ENCODE data around the gene SYT17.

SYT17 gene, protein sequence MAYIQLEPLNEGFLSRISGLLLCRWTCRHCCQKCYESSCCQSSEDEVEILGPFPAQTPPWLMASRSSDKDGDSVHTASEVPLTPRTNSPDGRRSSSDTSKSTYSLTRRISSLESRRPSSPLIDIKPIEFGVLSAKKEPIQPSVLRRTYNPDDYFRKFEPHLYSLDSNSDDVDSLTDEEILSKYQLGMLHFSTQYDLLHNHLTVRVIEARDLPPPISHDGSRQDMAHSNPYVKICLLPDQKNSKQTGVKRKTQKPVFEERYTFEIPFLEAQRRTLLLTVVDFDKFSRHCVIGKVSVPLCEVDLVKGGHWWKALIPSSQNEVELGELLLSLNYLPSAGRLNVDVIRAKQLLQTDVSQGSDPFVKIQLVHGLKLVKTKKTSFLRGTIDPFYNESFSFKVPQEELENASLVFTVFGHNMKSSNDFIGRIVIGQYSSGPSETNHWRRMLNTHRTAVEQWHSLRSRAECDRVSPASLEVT

DNA sequence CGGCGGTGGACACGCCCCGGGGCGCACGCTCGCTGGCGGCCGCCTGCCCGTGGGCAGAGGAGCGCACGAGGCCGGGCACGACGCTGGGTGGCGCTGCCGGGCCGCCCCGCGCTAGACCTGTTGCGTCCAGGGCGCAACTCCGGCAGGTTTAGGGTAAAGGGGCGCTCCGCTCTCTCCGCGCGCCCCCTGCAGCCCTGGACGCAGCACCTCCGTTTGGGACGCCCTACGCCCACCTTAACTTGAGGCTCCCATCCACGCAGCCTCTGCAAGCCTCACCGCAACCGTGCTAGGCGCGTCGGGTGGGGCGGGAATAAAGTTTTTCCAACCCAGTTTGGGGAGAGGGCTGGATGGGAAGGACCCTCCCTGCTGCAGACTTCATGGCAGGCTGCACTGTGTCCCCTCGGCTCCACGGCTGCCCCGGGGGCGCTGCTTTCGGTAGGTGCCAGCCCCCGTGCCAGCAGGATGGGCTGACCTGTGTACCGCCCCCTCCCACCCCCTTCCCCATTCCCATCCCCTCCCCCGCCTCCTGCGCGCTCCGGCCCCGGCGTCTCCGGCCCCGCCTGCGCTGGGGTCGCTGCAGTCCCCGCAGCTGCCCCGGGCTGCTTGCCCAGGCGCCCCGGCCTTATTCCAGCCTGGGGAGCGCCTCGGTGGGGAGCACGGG, at the start of gene SYT17:
Gene SYT17 (plus strand): TSS at position 531 of the 661 bp plus-strand sequence. CDS start 407 bp downstream, outside the sequence.
- Histone ChIP-seq H3K27ac (no peak within 1 kb of the TSS), H3K4me3 (no peak within 1 kb of the TSS), H3K36me3 (no peaks in the 10 kb centered on the region), H3K9me3 (replicated peaks in 1 of 11) (no peaks in the 10 kb centered on the region), H3K4me2 (no peak within 1 kb of the TSS), H3K9ac (no peak within 1 kb of the TSS), H3K4me1 (peaks cover 0 to 10% (median 0%) of the 10 kb centered on the region in 10 experiments; a peak in 6 of 20 replicates), H3K27me3 (peaks cover 4 to 22% (median 9%) of the 10 kb centered on the region in 11 experiments; a peak in 16 of 22 replicates), H4K20me1 (no peaks in the 10 kb centered on the region)
- no peak for TF ChIP-seq Cebpa-rat (IDR thresholded peaks at IDR 0.05)

DNA sequence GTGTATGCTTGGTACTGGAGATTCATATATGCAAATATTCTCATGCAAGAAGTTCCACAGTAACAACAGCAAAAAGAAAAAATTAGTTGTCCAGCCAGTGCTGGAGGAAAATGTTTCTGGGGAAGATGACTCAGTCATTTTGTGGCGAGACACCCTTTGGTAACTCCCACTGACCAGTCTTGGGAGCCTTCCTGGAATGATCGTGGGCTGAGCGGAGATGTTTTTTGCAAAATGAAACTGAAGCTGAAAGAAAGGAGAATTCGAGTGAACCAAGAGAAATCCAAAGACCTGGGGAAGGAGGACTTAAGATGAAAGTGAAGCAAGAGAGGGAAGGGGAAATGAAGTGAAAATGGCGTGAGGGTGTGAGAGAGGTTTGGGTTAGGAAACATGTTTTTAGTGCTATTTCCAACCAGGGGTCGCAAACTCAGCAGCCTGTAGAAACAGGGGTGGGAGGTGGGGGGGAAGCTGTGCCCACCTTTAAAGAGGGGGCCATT, 49.1 kb upstream of the SYT17 start:
- Histone ChIP-seq H3K36me3 (peaks cover 0 to 10% (median 0%) of the 10 kb centered on the region in 11 experiments; a peak in 1 of 22 replicates), H4K20me1 (no peaks in the 10 kb centered on the region), H3K4me1 (peaks cover 39 to 78% (median 74%) of the 10 kb centered on the region in 10 experiments), H3K4me3 (peak overlapping the region; percentile 14 to 68 (median 48); a peak in 17 of 20 replicates), H3K4me2 (peak overlapping the region; percentile 70 to 92 (median 81)), H3K27ac (peak overlapping the region; percentile 53 to 93 (median 83)), H3K9ac (peak overlapping the region; percentile 43 to 92 (median 73)), H3K9me3 (replicated peaks in 1 of 11) (peaks cover 0 to 10% (median 0%) of the 10 kb centered on the region in 11 experiments; a peak in 4 of 22 replicates), H3K27me3 (peaks cover 0 to 10% (median 5%) of the 10 kb centered on the region in 11 experiments; a peak in 6 of 22 replicates)
- TF ChIP-seq Cebpa-rat (IDR thresholded peaks at IDR 0.05), result peak in 1 of 11 experiments; percentile 31; a peak in 1 of 22 replicates

DNA sequence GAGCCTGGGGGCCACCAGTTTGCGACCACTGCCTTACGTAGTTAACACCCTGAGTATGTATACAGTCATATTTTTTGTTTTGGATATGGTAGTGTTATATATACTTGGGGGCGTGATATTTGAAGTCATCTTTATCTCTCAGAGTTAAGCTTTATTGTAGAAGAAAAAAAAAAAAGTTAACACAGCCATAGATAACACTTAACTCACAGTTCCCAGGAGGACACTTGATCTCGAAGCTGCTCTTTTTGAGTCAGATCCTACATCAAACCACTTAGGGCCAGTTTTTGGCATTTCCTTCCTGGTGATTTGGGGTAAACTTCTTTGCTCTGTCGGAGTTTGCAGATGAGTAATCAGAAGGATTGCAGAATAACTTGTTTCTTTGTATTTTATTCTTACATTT, 48.5 kb upstream of the SYT17 start:
- Histone ChIP-seq H3K9me3 (replicated peaks in 1 of 11) (peaks cover 0 to 11% (median 5%) of the 10 kb centered on the region in 11 experiments; a peak in 16 of 22 replicates), H3K4me2 (peak overlapping the region; percentile 70 to 92 (median 81)), H3K9ac (peak overlapping the region in 10 of 11 experiments; percentile 43 to 92 (median 76); a peak in 21 of 22 replicates), H4K20me1 (no peaks in the 10 kb centered on the region), H3K36me3 (peaks cover 0 to 15% (median 0%) of the 10 kb centered on the region in 11 experiments; a peak in 1 of 22 replicates), H3K4me3 (peak overlapping the region; percentile 14 to 68 (median 48); a peak in 17 of 20 replicates), H3K4me1 (peaks cover 39 to 74% (median 71%) of the 10 kb centered on the region in 10 experiments), H3K27me3 (peaks cover 0 to 5% (median 0%) of the 10 kb centered on the region in 11 experiments; a peak in 3 of 22 replicates), H3K27ac (peak overlapping the region; percentile 53 to 93 (median 83))
- TF ChIP-seq Cebpa-rat (IDR thresholded peaks at IDR 0.05), result no peak

DNA sequence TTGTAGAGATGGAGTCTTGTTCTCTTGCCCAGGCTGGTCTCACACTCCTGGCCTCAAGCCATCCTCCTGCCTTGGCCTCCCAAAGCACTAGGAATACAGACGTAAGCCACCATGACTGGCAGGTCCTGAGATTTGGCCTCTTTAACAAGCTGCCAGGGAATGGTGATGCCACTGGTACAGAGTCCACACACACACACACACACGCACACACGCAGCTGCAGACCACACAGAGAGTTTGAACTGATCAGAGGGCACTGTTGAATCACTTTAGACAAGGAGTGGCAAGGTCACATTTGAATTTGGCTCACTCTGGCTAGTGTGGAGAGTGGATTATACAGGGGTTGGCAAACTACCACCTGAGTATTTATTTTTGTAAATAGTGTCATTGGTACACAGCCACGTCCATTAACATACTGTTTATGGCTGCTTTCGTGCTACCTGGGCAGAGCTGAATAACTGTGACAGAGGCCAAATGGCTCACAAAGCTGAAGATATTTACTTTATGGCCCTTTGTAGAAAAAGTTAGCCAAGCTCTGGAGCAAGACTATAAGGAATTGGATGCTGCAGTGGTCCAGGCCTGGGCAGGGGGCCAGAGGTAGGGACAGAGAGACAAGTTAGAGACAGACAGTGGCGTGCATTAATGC, 44.4 kb upstream of the SYT17 start:
- Histone ChIP-seq H3K4me3 (no peak overlapping the region), H3K9me3 (replicated peaks in 1 of 11) (peaks cover 13 to 33% (median 28%) of the 10 kb centered on the region in 11 experiments), H3K27me3 (no peaks in the 10 kb centered on the region), H3K36me3 (peaks cover 0 to 16% (median 0%) of the 10 kb centered on the region in 11 experiments; a peak in 1 of 22 replicates), H4K20me1 (no peaks in the 10 kb centered on the region), H3K4me2 (no peak overlapping the region), H3K4me1 (peaks cover 30 to 57% (median 52%) of the 10 kb centered on the region in 10 experiments), H3K9ac (no peak overlapping the region), H3K27ac (no peak overlapping the region)
- no peak for TF ChIP-seq Cebpa-rat (IDR thresholded peaks at IDR 0.05)

DNA sequence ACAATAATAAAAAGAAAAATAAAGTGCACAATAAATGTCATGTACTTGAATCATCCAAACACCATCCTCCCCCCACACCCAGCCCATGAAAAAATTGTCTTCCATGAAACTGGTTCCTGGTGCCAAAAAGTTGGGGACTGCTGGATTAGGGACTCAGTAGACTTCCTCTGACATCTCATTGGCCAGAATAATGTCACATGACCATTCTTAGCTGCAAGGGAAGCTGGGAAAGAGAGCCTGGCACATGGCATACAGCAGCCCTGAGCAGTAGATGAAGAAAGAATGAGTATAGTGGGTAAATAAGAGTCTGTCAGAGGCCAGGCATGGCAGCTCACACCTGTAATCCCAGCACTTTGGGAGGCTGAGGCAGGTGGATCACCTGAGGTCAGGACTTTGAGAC, 41.7 kb upstream of the SYT17 start:
- H3K4me3 ChIP-seq, result no peak overlapping the region
- no peaks in the 10 kb centered on the region for H4K20me1 ChIP-seq
- peaks cover 40 to 58% (median 52%) of the 10 kb centered on the region in 10 experiments for H3K4me1 ChIP-seq
- H3K27ac ChIP-seq, result no peak overlapping the region
- TF ChIP-seq Cebpa-rat (IDR thresholded peaks at IDR 0.05), result no peak
- peaks cover 0 to 11% (median 0%) of the 10 kb centered on the region in 11 experiments; a peak in 1 of 22 replicates for H3K36me3 ChIP-seq
- H3K9me3 ChIP-seq (replicated peaks in 1 of 11), result peaks cover 13 to 33% (median 28%) of the 10 kb centered on the region in 11 experiments
- H3K27me3 ChIP-seq, result no peaks in the 10 kb centered on the region
- peak overlapping the region in 3 of 11 experiments; percentile 86 to 91 (median 88); a peak in 3 of 22 replicates for H3K4me2 ChIP-seq
- H3K9ac ChIP-seq, result no peak overlapping the region

DNA sequence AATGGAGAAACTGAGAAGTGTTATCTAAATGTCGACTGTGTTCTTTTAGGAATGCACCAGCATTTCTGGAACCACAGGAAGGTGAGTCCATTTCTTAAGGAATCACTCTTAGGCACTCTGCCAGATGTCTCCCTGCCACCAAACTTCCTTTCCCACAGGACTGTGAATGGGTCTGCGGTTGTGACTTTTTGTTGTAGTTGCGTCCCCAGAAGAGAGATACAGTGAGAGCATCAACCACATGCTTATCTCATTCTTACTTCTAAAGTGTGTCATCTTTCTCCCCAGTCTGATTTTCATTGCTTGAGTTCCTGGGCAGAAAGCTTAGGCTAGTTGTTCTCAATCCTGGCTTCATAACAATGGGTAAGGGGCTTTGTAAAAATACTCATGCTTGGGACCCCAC, 40.8 kb upstream of the SYT17 start:
- Histone ChIP-seq H3K36me3 (0 out of 22 replicates have a peak, but pooled peaks cover 0 to 6% (median 0%) of the 10 kb centered on the region in 11 experiments), H3K27me3 (no peaks in the 10 kb centered on the region), H3K4me1 (peaks cover 49 to 59% (median 55%) of the 10 kb centered on the region in 10 experiments), H3K9ac (peak overlapping the region in 5 of 11 experiments; percentile 3 to 52 (median 35); a peak in 5 of 22 replicates), H3K9me3 (replicated peaks in 1 of 11) (peaks cover 13 to 33% (median 28%) of the 10 kb centered on the region in 11 experiments), H3K4me3 (no peak overlapping the region), H4K20me1 (no peaks in the 10 kb centered on the region), H3K4me2 (peak overlapping the region; percentile 26 to 91 (median 87); a peak in 18 of 22 replicates), H3K27ac (peak overlapping the region in 7 of 11 experiments; percentile 14 to 88 (median 77); a peak in 13 of 22 replicates)
- no peak for TF ChIP-seq Cebpa-rat (IDR thresholded peaks at IDR 0.05)

DNA sequence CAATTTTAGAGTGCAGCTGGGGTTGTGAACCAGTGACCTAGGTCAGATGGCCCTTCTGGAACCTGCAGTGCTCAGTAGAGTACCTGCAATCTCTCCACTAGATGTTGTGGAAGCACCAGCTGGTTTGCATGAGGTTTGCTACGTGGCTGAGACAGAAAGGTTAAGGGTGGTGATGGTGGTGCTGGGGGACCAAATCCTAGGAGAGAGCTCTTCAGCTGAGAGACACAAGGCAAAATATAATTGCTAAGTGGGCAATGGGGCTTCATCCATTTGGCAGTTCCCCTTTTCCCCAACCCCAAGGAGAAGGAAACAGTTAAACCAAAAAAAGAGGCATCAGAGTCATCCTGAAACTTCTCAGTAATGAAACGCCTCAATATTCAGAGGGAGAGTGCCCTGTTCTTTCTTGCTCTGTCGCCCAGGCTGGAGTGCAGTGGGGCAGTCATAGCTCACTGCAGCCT, 40.3 kb upstream of the SYT17 start:
- Histone ChIP-seq H3K27ac (peak overlapping the region in 9 of 11 experiments; percentile 0 to 88 (median 68); a peak in 18 of 22 replicates), H3K4me1 (peaks cover 54 to 64% (median 60%) of the 10 kb centered on the region in 10 experiments), H3K27me3 (no peaks in the 10 kb centered on the region), H3K4me2 (peak overlapping the region; percentile 26 to 91 (median 87); a peak in 21 of 22 replicates), H3K9me3 (replicated peaks in 1 of 11) (peaks cover 13 to 33% (median 28%) of the 10 kb centered on the region in 11 experiments), H4K20me1 (no peaks in the 10 kb centered on the region), H3K9ac (peak overlapping the region in 7 of 11 experiments; percentile 3 to 52 (median 35); a peak in 9 of 22 replicates), H3K36me3 (0 out of 22 replicates have a peak, but pooled peaks cover 0 to 6% (median 0%) of the 10 kb centered on the region in 11 experiments), H3K4me3 (peak overlapping the region in 2 of 10 experiments; percentile 23 to 29; a peak in 2 of 20 replicates)
- no peak for TF ChIP-seq Cebpa-rat (IDR thresholded peaks at IDR 0.05)
